B cell (primary cell): Measurements from ENCODE around the gene TRMT112. TPM values are rescaled to one million over a fixed set of nuclear protein-coding genes. Genes with fewer than 3 reads are reported as not detected.
"Not testable (repeated sequence)": the region's sequence is repeated elsewhere in the genome, so short reads cannot be mapped to it uniquely, and the experiment has no call there.

Experiments used
- ATAC-seq: fragments of 200-7000 bp; cut with Tn5 transposase; one replicate; pipeline ENCODE4 v1.10.0; 2021; ENCODE audit warnings: low read depth, mild to moderate bottlenecking, moderate number of reproducible peaks, moderate library complexity
- CTCF ChIA-PET: fragments of 350-600 bp; sonication (Branson Sonifier 250); formaldehyde crosslinking; loops from one replicate; lab custom pipeline; 2021; ENCODE audit warnings: antibody characterized with exemption, inconsistent platforms; lab: Charles Lee
- POLR2A ChIA-PET: fragments of 350-600 bp; sonication (Branson Sonifier 250); formaldehyde crosslinking; loops from one replicate; lab custom pipeline; 2021; ENCODE audit warnings: antibody characterized with exemption; lab: Charles Lee
- DNase-seq: peaks from one replicate; pipeline ENCODE4 v3.0.0; 2013
- H2AFZ ChIP-seq: 2 replicates; pipeline ENCODE4 v1.6.1; 2012; ENCODE audit warnings: mild to moderate bottlenecking, low read depth, low read length; ENCODE audit not compliant: insufficient read depth, poor library complexity, severe bottlenecking
- H3K27ac ChIP-seq, 2 donors: 1 replicate in 1 of 2; 2 replicates in 1 of 2; pipeline ENCODE4 v1.5.1; 2012 to 2013; ENCODE audit warnings: low read length in 2 of 2, mild to moderate bottlenecking in 2 of 2, moderate library complexity in 1 of 2
- H3K27me3 ChIP-seq, 4 experiments: fragments of 200-600 bp in 1 of 4; sonication (generic) in 1 of 4; replicated peaks in 1 of 4; 1 replicate in 2 of 4; 2 replicates in 2 of 4; pipeline versions ENCODE4 v1.6.1 to v1.7.0; 2013 to 2016; ENCODE audit warnings: low read length in 3 of 4, mild to moderate bottlenecking in 2 of 4, mixed read lengths in 1 of 4, moderate library complexity in 1 of 4; ENCODE audit not compliant: insufficient read depth in 4 of 4, control insufficient read depth in 3 of 4; ENCODE audit errors: control extremely low read depth in 1 of 4
- H3K36me3 ChIP-seq, 2 experiments: replicated peaks in 1 of 2; 1 replicate in 1 of 2; 2 replicates in 1 of 2; pipeline versions ENCODE4 v1.6.1 to v1.7.1; 2013; ENCODE audit warnings: low read length in 1 of 2; ENCODE audit not compliant: insufficient read depth in 2 of 2, control insufficient read depth in 1 of 2; ENCODE audit errors: control extremely low read depth in 1 of 2, extremely low read depth in 1 of 2
- H3K4me1 ChIP-seq, 2 donors: fragments of 200-600 bp in 1 of 2; sonication (generic) in 1 of 2; 1 replicate in 1 of 2; 2 replicates in 1 of 2; pipeline versions ENCODE4 v1.5.1 to v1.6.1; 2013 to 2017; ENCODE audit warnings: low read length in 2 of 2; ENCODE audit not compliant: control insufficient read depth in 2 of 2, insufficient read depth in 2 of 2
- H3K4me2 ChIP-seq: replicated peaks from 2 replicates; pipeline ENCODE3; 2012; ENCODE audit warnings: mild to moderate bottlenecking, low read depth, low read length; ENCODE audit not compliant: poor library complexity, severe bottlenecking
- H3K4me3 ChIP-seq, 5 experiments: fragments of 200-600 bp in 1 of 5; sonication (generic) in 1 of 5; 1 replicate in 3 of 5; 2 replicates in 2 of 5; pipeline versions ENCODE4 v1.5.1 to v1.7.0; 2011 to 2016; ENCODE audit warnings: low read length in 4 of 5, mild to moderate bottlenecking in 4 of 5, low read depth in 2 of 5, control low read depth in 1 of 5, moderate library complexity in 1 of 5; ENCODE audit not compliant: insufficient read depth in 1 of 5; ENCODE audit errors: control extremely low read depth in 1 of 5, extremely low read depth in 1 of 5
- H3K79me2 ChIP-seq: fragments of 200-600 bp; sonication (generic); one replicate; pipeline ENCODE4 v1.6.0; 2016; ENCODE audit warnings: low read length; ENCODE audit not compliant: control insufficient read depth, insufficient read depth
- H3K9ac ChIP-seq: fragments of 200-600 bp; sonication (generic); 2 replicates; pipeline ENCODE4 v1.6.1; 2017; ENCODE audit warnings: mild to moderate bottlenecking, low read length, moderate library complexity
- H3K9me3 ChIP-seq, 3 donors: one replicate each; pipeline versions ENCODE4 v1.6.1 to v1.7.1; 2013; ENCODE audit warnings: low read length in 2 of 3; ENCODE audit not compliant: control insufficient read depth in 2 of 3, insufficient read depth in 1 of 3; ENCODE audit errors: control extremely low read depth in 1 of 3
- H4K20me1 ChIP-seq: 2 replicates; pipeline ENCODE4 v1.6.0; 2012; ENCODE audit warnings: mild to moderate bottlenecking, low read length; ENCODE audit not compliant: insufficient read depth, control insufficient read depth, poor library complexity, severe bottlenecking
- H3K27ac Mint-ChIP-seq: one replicate; pipeline ENCODE4 v1.8.0; 2021; ENCODE audit warnings: mixed read lengths
- H3K27me3 Mint-ChIP-seq: one replicate; pipeline ENCODE4 v1.8.0; 2021; ENCODE audit warnings: mixed read lengths
- H3K4me1 Mint-ChIP-seq: one replicate; pipeline ENCODE4 v1.8.0; 2021; ENCODE audit warnings: mixed read lengths
- H3K4me3 Mint-ChIP-seq: one replicate; pipeline ENCODE4 v1.8.0; 2021; ENCODE audit warnings: mixed read lengths
- H3K9me3 Mint-ChIP-seq: one replicate; pipeline ENCODE4 v1.8.0; 2022; ENCODE audit warnings: mixed read lengths; ENCODE audit not compliant: insufficient read depth
- EZH2 ChIP-seq: IDR thresholded peaks from 2 replicates; pipeline ENCODE4 v1.6.1; 2012; ENCODE audit warnings: borderline replicate concordance, low read depth, mild to moderate bottlenecking, moderate library complexity, low read length; ENCODE audit not compliant: insufficient read depth, poor library complexity, severe bottlenecking
- WGBS: methylation state at CpG from one replicate; pipeline ENCODE4 v1.1.5; 2013; ENCODE audit warnings: missing lambda C conversion rate; ENCODE audit not compliant: insufficient coverage; 5-methylcytosine and 5-hydroxymethylcytosine counted together
- intact Hi-C: fragments of 100-400 bp; cut with micrococcal nuclease; formaldehyde crosslinking; loops from one replicate; pipeline ENCODE4 v1.10.0; 2022
- polyA plus RNA-seq: library from polyadenylated mRNA; depleted of rRNA; stranded (reverse); fragments of >200 nt; gene quantifications from 2 replicates; pipeline ENCODE4 v1.2.3, GENCODE V29; 2012
- total RNA-seq, 2 donors: library from RNA; stranded (reverse); fragments of 120-200 nt in 1 of 2; gene quantifications; 1 replicate in 1 of 2; 2 replicates in 1 of 2; pipeline versions ENCODE4 v1.2.3 to v1.2.4, GENCODE V29; 2013 to 2022
- TF ChIP-seq, protein P1 (sequence below): fragments of 200-600 bp; IDR thresholded peaks from one replicate; pipeline ENCODE4 v1.8.0; 2022; ENCODE audit warnings: antibody characterized with exemption, mild to moderate bottlenecking

The TRMT112 gene
- total and polyA plus RNA-seq, 2 donors (not counting 1 experiment from before 2014, with no cell fraction given), result 133 to 231 TPM

DNA sequence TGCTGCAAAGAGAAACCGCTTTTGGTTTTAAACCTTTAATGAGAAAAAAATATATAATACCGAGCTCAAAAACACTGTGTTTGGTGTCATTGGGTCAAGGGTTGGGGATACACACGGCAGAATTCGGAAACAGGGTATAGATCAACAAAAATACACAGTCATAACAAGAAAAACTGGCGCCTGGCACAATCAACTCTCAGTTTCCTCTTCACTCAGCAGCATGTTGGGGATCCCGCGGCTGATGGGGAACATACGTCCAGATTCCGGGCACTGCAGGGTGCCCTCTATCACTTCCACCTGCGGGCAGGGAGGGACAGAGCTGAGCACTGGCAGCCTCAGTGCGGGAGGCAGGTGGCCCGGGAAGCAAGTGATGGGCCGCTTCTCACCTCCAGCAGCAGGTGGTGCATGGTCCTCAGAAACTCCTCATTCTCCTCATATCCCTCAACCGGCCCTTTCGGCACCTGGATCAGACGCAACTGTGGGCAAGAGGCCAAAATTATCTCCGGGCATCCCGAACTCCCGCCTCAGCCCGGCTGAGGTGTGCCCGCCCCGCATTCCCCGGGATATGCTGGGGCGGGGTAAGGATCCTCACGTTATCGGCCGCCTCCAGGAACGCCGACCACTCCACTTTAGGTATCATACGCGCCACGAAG is 561 bp downstream of the TRMT112 start:
- ATAC-seq, result peak; percentile 5
- peaks cover 14% of the 10 kb centered on the region for H4K20me1 ChIP-seq
- H3K27ac ChIP-seq, result peak overlapping the region; percentile 99 to 100
- no peak for DNase-seq
- Mint-ChIP-seq H3K4me3 (peak overlapping the region; percentile 98), H3K9me3 (no peaks in the 10 kb centered on the region), H3K27ac (peak overlapping the region; percentile 100), H3K27me3 (no peaks in the 10 kb centered on the region), H3K4me1 (peaks cover 38% of the 10 kb centered on the region)
- peak overlapping the region; percentile 19 to 95 (median 76) for H3K4me3 ChIP-seq
- CTCF ChIA-PET, result interaction anchor here (0.6 to 4.7 kb wide), 27 partner anchors 12 to 534 kb away, joined by 3 to 188 read pairs (median 8); partner anchors contain the start of genes BAD, CATSPERZ, CCDC88B and ESRRA
- peaks cover 8 to 26% of the 10 kb centered on the region in 2 donors for H3K4me1 ChIP-seq
- H3K27me3 ChIP-seq, result no peaks in the 10 kb centered on the region
- peak overlapping the region; percentile 99 for H3K4me2 ChIP-seq
- H2AFZ ChIP-seq, result peak overlapping the region; percentile 89
- POLR2A ChIA-PET, result interaction anchor here (1.0 to 2.6 kb wide), 18 partner anchors 12 to 1475 kb away, joined by 3 to 50 read pairs (median 7); partner anchors contain the start of genes BAD, CCDC88B, ESRRA and FAU
- peaks cover 0 to 29% of the 10 kb centered on the region in 2 experiments for H3K36me3 ChIP-seq
- 5% methylated on average over 29 of the region's 32 CpGs for WGBS
- peaks cover 23% of the 10 kb centered on the region for H3K79me2 ChIP-seq
- no peaks in the 10 kb centered on the region for H3K9me3 ChIP-seq
- intact Hi-C loops, result loop anchor here (1.0 to 5.0 kb wide), 7 partner anchors 11 to 426 kb away; partner anchors contain the start of genes ESRRA, GPR137 and RASGRP2
- peak overlapping the region; percentile 95 for H3K9ac ChIP-seq
- TF ChIP-seq, protein P1, sequence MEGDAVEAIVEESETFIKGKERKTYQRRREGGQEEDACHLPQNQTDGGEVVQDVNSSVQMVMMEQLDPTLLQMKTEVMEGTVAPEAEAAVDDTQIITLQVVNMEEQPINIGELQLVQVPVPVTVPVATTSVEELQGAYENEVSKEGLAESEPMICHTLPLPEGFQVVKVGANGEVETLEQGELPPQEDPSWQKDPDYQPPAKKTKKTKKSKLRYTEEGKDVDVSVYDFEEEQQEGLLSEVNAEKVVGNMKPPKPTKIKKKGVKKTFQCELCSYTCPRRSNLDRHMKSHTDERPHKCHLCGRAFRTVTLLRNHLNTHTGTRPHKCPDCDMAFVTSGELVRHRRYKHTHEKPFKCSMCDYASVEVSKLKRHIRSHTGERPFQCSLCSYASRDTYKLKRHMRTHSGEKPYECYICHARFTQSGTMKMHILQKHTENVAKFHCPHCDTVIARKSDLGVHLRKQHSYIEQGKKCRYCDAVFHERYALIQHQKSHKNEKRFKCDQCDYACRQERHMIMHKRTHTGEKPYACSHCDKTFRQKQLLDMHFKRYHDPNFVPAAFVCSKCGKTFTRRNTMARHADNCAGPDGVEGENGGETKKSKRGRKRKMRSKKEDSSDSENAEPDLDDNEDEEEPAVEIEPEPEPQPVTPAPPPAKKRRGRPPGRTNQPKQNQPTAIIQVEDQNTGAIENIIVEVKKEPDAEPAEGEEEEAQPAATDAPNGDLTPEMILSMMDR, result peak; percentile 67
- no peak for TF ChIP-seq EZH2

DNA sequence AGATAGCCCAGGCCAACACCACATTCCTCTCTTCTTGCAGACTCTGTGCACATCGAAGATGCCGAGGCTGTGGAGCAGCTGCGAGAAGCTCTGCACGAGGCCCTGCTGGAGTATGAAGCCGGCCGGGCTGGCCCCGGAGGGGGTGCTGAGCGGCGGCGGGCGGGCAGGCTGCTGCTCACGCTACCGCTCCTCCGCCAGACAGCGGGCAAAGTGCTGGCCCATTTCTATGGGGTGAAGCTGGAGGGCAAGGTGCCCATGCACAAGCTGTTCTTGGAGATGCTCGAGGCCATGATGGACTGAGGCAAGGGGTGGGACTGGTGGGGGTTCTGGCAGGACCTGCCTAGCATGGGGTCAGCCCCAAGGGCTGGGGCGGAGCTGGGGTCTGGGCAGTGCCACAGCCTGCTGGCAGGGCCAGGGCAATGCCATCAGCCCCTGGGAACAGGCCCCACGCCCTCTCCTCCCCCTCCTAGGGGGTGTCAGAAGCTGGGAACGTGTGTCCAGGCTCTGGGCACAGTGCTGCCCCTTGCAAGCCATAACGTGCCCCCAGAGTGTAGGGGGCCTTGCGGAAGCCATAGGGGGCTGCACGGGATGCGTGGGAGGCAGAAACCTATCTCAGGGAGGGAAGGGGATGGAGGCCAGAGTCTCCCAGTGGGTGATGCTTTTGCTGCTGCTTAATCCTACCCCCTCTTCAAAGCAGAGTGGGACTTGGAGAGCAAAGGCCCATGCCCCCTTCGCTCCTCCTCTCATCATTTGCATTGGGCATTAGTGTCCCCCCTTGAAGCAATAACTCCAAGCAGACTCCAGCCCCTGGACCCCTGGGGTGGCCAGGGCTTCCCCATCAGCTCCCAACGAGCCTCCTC is 1.5 kb downstream of the TRMT112 start:
- H2AFZ ChIP-seq, H3K27me3 Mint-ChIP-seq, DNase-seq, H3K9me3 ChIP-seq, H3K4me2 ChIP-seq, H3K27me3 ChIP-seq, H3K9ac ChIP-seq, H3K9me3 Mint-ChIP-seq, ATAC-seq, H3K4me3 ChIP-seq: not testable (repeated sequence)
- CTCF ChIA-PET, result interaction anchor here (0.6 to 4.7 kb wide), 11 partner anchors 11 to 373 kb away, joined by 3 to 188 read pairs (median 16); partner anchors contain the start of genes CCDC88B, ESRRA, FERMT3 and RPS6KA4
- 87% methylated on average over 21 of the region's 25 CpGs for WGBS
- Histone ChIP-seq H3K4me1 (peaks cover 8 to 26% of the 10 kb centered on the region in 2 donors), H3K36me3 (peaks cover 0 to 29% of the 10 kb centered on the region in 2 experiments), H4K20me1 (peaks cover 17% of the 10 kb centered on the region), H3K27ac (peak overlapping the region; percentile 99 to 100), H3K79me2 (peaks cover 31% of the 10 kb centered on the region)
- H3K4me3 Mint-ChIP-seq, result peak overlapping the region; percentile 98
- peaks cover 35% of the 10 kb centered on the region for H3K4me1 Mint-ChIP-seq
- peak overlapping the region; percentile 100 for H3K27ac Mint-ChIP-seq
- POLR2A ChIA-PET, result interaction anchor here (0.6 to 2.5 kb wide), 2 partner anchors 18 to 25 kb away, joined by 4 to 50 read pairs; partner anchors contain the start of gene CCDC88B
- intact Hi-C loops, result loop anchor here (5.0 kb wide), 1 partner anchor 426 kb away; the partner anchor contains the start of gene RASGRP2
